CD4-positive, CD25-positive, alpha-beta regulatory T cell (primary cell): ENCODE results near the gene PI4K2A. TPM values are rescaled to one million over a fixed set of nuclear protein-coding genes. Genes with fewer than 3 reads are reported as not detected.
"Not testable (repeated sequence)": the region's sequence is repeated elsewhere in the genome, so short reads cannot be mapped to it uniquely, and the experiment has no call there.

Experiments
- ATAC-seq, 2 donors: fragments of 150-1000 bp; cut with Tn5 transposase; one replicate each; pipeline ENCODE4 v1.10.0; 2021; ENCODE audit warnings: low read depth in 2 of 2, moderate number of reproducible peaks in 2 of 2, moderate library complexity in 1 of 2
- DNase-seq, 3 donors: peaks; one replicate each; pipeline versions ENCODE4 v3.0.0 to v3.0.0-alpha.2; 2012 to 2022; ENCODE audit warnings: mixed read lengths in 1 of 3
- H3K27ac ChIP-seq: one replicate; pipeline ENCODE4 v1.7.0; 2013; ENCODE audit warnings: mild to moderate bottlenecking, low read length; ENCODE audit not compliant: insufficient read depth, poor library complexity, severe bottlenecking
- H3K27me3 ChIP-seq: one replicate; pipeline ENCODE4 v1.7.0; 2013; ENCODE audit warnings: low read length; ENCODE audit not compliant: control insufficient read depth, insufficient read depth
- H3K36me3 ChIP-seq: one replicate; pipeline ENCODE4 v1.7.0; 2013; ENCODE audit warnings: mild to moderate bottlenecking, low read length, moderate library complexity; ENCODE audit not compliant: control insufficient read depth, insufficient read depth
- H3K4me1 ChIP-seq: 2 replicates; pipeline ENCODE4 v1.7.0; 2013; ENCODE audit warnings: mild to moderate bottlenecking, low read length; ENCODE audit not compliant: insufficient read depth, control insufficient read depth, poor library complexity, severe bottlenecking
- H3K4me3 ChIP-seq: one replicate; pipeline ENCODE4 v1.7.0; 2013; ENCODE audit warnings: low read depth, mild to moderate bottlenecking, low read length, moderate library complexity
- H3K9me3 ChIP-seq, 2 experiments: 1 replicate in 1 of 2; 2 replicates in 1 of 2; pipeline ENCODE4 v1.7.0; 2013; ENCODE audit warnings: low read length in 2 of 2, mild to moderate bottlenecking in 1 of 2, moderate library complexity in 1 of 2; ENCODE audit not compliant: control insufficient read depth in 2 of 2
- H3K27ac Mint-ChIP-seq, 3 donors: one replicate each; pipeline ENCODE4 v1.8.0; 2020 to 2022; ENCODE audit warnings: mild to moderate bottlenecking in 3 of 3, mixed read lengths in 3 of 3, moderate library complexity in 2 of 3
- H3K27me3 Mint-ChIP-seq: one replicate; pipeline ENCODE4 v1.8.0; 2022; ENCODE audit warnings: mild to moderate bottlenecking, mixed read lengths
- H3K36me3 Mint-ChIP-seq: one replicate; pipeline ENCODE4 v1.8.0; 2020; ENCODE audit warnings: mixed read lengths
- H3K4me1 Mint-ChIP-seq, 4 donors: one replicate each; pipeline ENCODE4 v1.8.0; 2020 to 2022; ENCODE audit warnings: mixed read lengths in 4 of 4, mild to moderate bottlenecking in 1 of 4
- H3K4me3 Mint-ChIP-seq, 4 donors: one replicate each; pipeline ENCODE4 v1.8.0; 2020 to 2022; ENCODE audit warnings: mild to moderate bottlenecking in 4 of 4, mixed read lengths in 4 of 4, moderate library complexity in 3 of 4
- H3K9me3 Mint-ChIP-seq, 7 donors: one replicate each; pipeline ENCODE4 v1.8.0; 2020 to 2022; ENCODE audit warnings: mixed read lengths in 7 of 7, mild to moderate bottlenecking in 3 of 7, moderate library complexity in 2 of 7
- polyA plus RNA-seq, 4 donors: library from polyadenylated mRNA; unstranded; fragments of 300-500 nt; fragmentation: Illumina TruSeq; gene quantifications; one replicate each; pipeline ENCODE4 v1.2.3, GENCODE V29; 2021
- total RNA-seq: library from RNA; stranded (reverse); gene quantifications from one replicate; pipeline ENCODE4 v1.2.3, GENCODE V29; 2022

The PI4K2A gene
- total and polyA plus RNA-seq, 5 donors from 2014 or later, result 7.9 to 28.3 (median 10.5) TPM

- no peak overlapping the region for H3K27ac ChIP-seq
- peak overlapping the region; percentile 66 to 89 (median 87) for H3K27ac Mint-ChIP-seq
These were observed 6.5 kb upstream of the PI4K2A start for GRCh38 chr10:97633921-97634320.

GRCh38 chr10:97635577-97635976, 4.9 kb upstream of the PI4K2A start:
- no peak overlapping the region for H3K27ac Mint-ChIP-seq
- H3K4me1 Mint-ChIP-seq, result peaks cover 5 to 23% (median 15%) of the 10 kb centered on the region in 4 donors
- no peaks in the 10 kb centered on the region for H3K9me3 ChIP-seq
- H3K4me1 ChIP-seq, result peaks cover 6% of the 10 kb centered on the region
- peaks cover 10% of the 10 kb centered on the region for H3K27me3 Mint-ChIP-seq
- peak overlapping the region in 1 of 4 donors; percentile 39 for H3K4me3 Mint-ChIP-seq
- H3K36me3 Mint-ChIP-seq, result peaks cover 3% of the 10 kb centered on the region
- ATAC-seq, result no peak
- no peaks in the 10 kb centered on the region for H3K36me3 ChIP-seq
- no peak overlapping the region for H3K27ac ChIP-seq
- no peak overlapping the region for H3K4me3 ChIP-seq
- no peak for DNase-seq
- H3K27me3 ChIP-seq, result no peaks in the 10 kb centered on the region
- no peaks in the 10 kb centered on the region for H3K9me3 Mint-ChIP-seq

More at GRCh38 chr10:97633921-97634320, 6.5 kb upstream of the PI4K2A start:
- no peaks in the 10 kb centered on the region for H3K9me3 ChIP-seq
- no peak for ATAC-seq
- peak in 2 of 3 donors; percentile 25 to 50 for DNase-seq
- Mint-ChIP-seq H3K4me3 (peak overlapping the region; percentile 92 to 98 (median 97)), H3K36me3 (peaks cover 3% of the 10 kb centered on the region), H3K9me3 (no peaks in the 10 kb centered on the region), H3K27me3 (peaks cover 10% of the 10 kb centered on the region), H3K4me1 (peaks cover 5 to 16% (median 10%) of the 10 kb centered on the region in 4 donors)
- H3K27me3 ChIP-seq, result no peaks in the 10 kb centered on the region
- no peaks in the 10 kb centered on the region for H3K36me3 ChIP-seq
- H3K4me1 ChIP-seq, result peaks cover 6% of the 10 kb centered on the region
- H3K4me3 ChIP-seq, result peak overlapping the region; percentile 65

- not testable (repeated sequence) for H3K9me3 Mint-ChIP-seq, H3K27me3 Mint-ChIP-seq, H3K27ac ChIP-seq, H3K27me3 ChIP-seq, DNase-seq, H3K9me3 ChIP-seq, ATAC-seq, H3K36me3 ChIP-seq, H3K36me3 Mint-ChIP-seq, H3K4me3 ChIP-seq
- peaks cover 4 to 34% (median 25%) of the 10 kb centered on the region in 4 donors for H3K4me1 Mint-ChIP-seq
- peak overlapping the region in 1 of 3 donors; percentile 35 for H3K27ac Mint-ChIP-seq
- peak overlapping the region in 1 of 4 donors; percentile 30 for H3K4me3 Mint-ChIP-seq
- peaks cover 13% of the 10 kb centered on the region for H3K4me1 ChIP-seq
These were observed 1.4 kb upstream of the PI4K2A start for GRCh38 chr10:97639090-97639489.

GRCh38 chr10:97640868-97641811, 669 bp downstream of the PI4K2A start:
- Mint-ChIP-seq H3K27ac (peak overlapping the region; percentile 91 to 96 (median 95)), H3K4me1 (peaks cover 4 to 40% (median 28%) of the 10 kb centered on the region in 4 donors), H3K4me3 (peak overlapping the region; percentile 97 to 98 (median 98)), H3K27me3 (peaks cover 4% of the 10 kb centered on the region), H3K9me3 (no peaks in the 10 kb centered on the region), H3K36me3 (peaks cover 13% of the 10 kb centered on the region)
- Histone ChIP-seq H3K36me3 (peaks cover 8% of the 10 kb centered on the region), H3K4me1 (peaks cover 13% of the 10 kb centered on the region), H3K27me3 (no peaks in the 10 kb centered on the region), H3K4me3 (peak overlapping the region; percentile 87), H3K27ac (peak overlapping the region; percentile 55), H3K9me3 (no peaks in the 10 kb centered on the region)
- peak; percentile 7 to 45 (median 21) for DNase-seq
- ATAC-seq, result peak in 1 of 2 donors; percentile 8

- not testable (repeated sequence) for H3K9me3 Mint-ChIP-seq, ATAC-seq
These were observed 2.1 kb downstream of the PI4K2A start for GRCh38 chr10:97642471-97643159.

GRCh38 chr10:97643441-97643985, 3.0 kb downstream of the PI4K2A start:
- Mint-ChIP-seq H3K36me3 (peaks cover 13% of the 10 kb centered on the region), H3K4me3 (peak overlapping the region; percentile 52 to 98 (median 97)), H3K27me3 (no peaks in the 10 kb centered on the region), H3K27ac (peak overlapping the region; percentile 28 to 84 (median 51)), H3K4me1 (peaks cover 4 to 51% (median 36%) of the 10 kb centered on the region in 4 donors), H3K9me3 (no peaks in the 10 kb centered on the region)
- no peaks in the 10 kb centered on the region for H3K9me3 ChIP-seq
- H3K4me3 ChIP-seq, result no peak overlapping the region
- DNase-seq, result no peak
- H3K27me3 ChIP-seq, result no peaks in the 10 kb centered on the region
- H3K36me3 ChIP-seq, result peaks cover 8% of the 10 kb centered on the region
- peaks cover 16% of the 10 kb centered on the region for H3K4me1 ChIP-seq
- no peak for ATAC-seq
- no peak overlapping the region for H3K27ac ChIP-seq

More at GRCh38 chr10:97642471-97643159, 2.1 kb downstream of the PI4K2A start:
- H3K4me3 ChIP-seq, DNase-seq, H3K27me3 Mint-ChIP-seq, H3K9me3 ChIP-seq, H3K27me3 ChIP-seq, H3K36me3 ChIP-seq, H3K27ac ChIP-seq: not testable (repeated sequence)
- H3K27ac Mint-ChIP-seq, result peak overlapping the region; percentile 28 to 96 (median 78)
- H3K4me3 Mint-ChIP-seq, result peak overlapping the region; percentile 97 to 98 (median 98)
- H3K4me1 Mint-ChIP-seq, result peaks cover 4 to 46% (median 32%) of the 10 kb centered on the region in 4 donors
- peaks cover 13% of the 10 kb centered on the region for H3K36me3 Mint-ChIP-seq
- peaks cover 13% of the 10 kb centered on the region for H3K4me1 ChIP-seq

GRCh38 chr10:97644936-97645335, 4.5 kb downstream of the PI4K2A start:
- ATAC-seq (no peak), DNase-seq (no peak)
- Histone ChIP-seq H3K4me3 (no peak overlapping the region), H3K9me3 (no peaks in the 10 kb centered on the region), H3K4me1 (peaks cover 26% of the 10 kb centered on the region), H3K36me3 (peaks cover 8% of the 10 kb centered on the region), H3K27ac (no peak overlapping the region), H3K27me3 (no peaks in the 10 kb centered on the region)
- H3K27ac Mint-ChIP-seq, result no peak overlapping the region
- H3K27me3 Mint-ChIP-seq, result no peaks in the 10 kb centered on the region
- H3K9me3 Mint-ChIP-seq, result no peaks in the 10 kb centered on the region
- H3K4me3 Mint-ChIP-seq, result peak overlapping the region in 1 of 4 donors; percentile 19
- H3K36me3 Mint-ChIP-seq, result peaks cover 18% of the 10 kb centered on the region
- H3K4me1 Mint-ChIP-seq, result peaks cover 10 to 61% (median 45%) of the 10 kb centered on the region in 4 donors
